BJ (cell line): Measurements from ENCODE around the gene NNAT. TPM values are rescaled to one million over a fixed set of nuclear protein-coding genes. Genes with fewer than 3 reads are reported as not detected.
"Not testable (repeated sequence)": the region's sequence is repeated elsewhere in the genome, so short reads cannot be mapped to it uniquely, and the experiment has no call there.

Experiments
- CTCF ChIA-PET: fragments of 350-600 bp; formaldehyde crosslinking; extraction: SDS; loops from one replicate; lab custom pipeline; 2021; ENCODE audit warnings: antibody characterized with exemption, inconsistent platforms; lab: Yijun Ruan, JAX
- POLR2A ChIA-PET: fragments of 300-600 bp; sonication (Branson Sonifier 250); formaldehyde crosslinking; extraction: SDS; loops from one replicate; lab custom pipeline; 2021; ENCODE audit warnings: antibody characterized with exemption; lab: Charles Lee
- DNase-seq: peaks from one replicate; pipeline ENCODE4 v3.0.0-alpha.2; 2011; ENCODE audit warnings: low read depth
- H3K27me3 ChIP-seq: 2 replicates; pipeline ENCODE4 v1.6.0; 2011; ENCODE audit warnings: low read length; ENCODE audit not compliant: control insufficient read depth, insufficient read depth
- H3K36me3 ChIP-seq: 2 replicates; pipeline ENCODE4 v1.5.1; 2011; ENCODE audit warnings: low read length; ENCODE audit not compliant: control insufficient read depth, insufficient read depth
- H3K4me3 ChIP-seq: 2 replicates; pipeline ENCODE4 v1.5.1; 2011; ENCODE audit warnings: low read depth, mild to moderate bottlenecking, control low read depth, low read length
- CTCF ChIP-seq: IDR thresholded peaks from 2 replicates; pipeline ENCODE4 v1.5.1; 2011; ENCODE audit warnings: low read depth, mild to moderate bottlenecking, control low read depth, inconsistent platforms, low read length, moderate library complexity; ENCODE audit not compliant: insufficient read depth
- polyA minus RNA-seq: library from RNA; depleted of rRNA, polyadenylated mRNA; stranded (reverse); fragments of >200 nt; gene quantifications from 2 replicates; pipeline ENCODE4 v1.2.3, GENCODE V29; 2011; rRNA and poly(A)+ RNA removed
- polyA plus RNA-seq: library from polyadenylated mRNA; depleted of rRNA; stranded (reverse); fragments of >200 nt; gene quantifications from 2 replicates; pipeline ENCODE4 v1.2.3, GENCODE V29; 2011; rRNA removed

Gene NNAT
- not detected in 2 replicates for polyA plus RNA-seq
- not detected in 2 replicates for polyA minus RNA-seq

- H3K4me3 ChIP-seq: no peak within 1 kb of the TSS
- no peaks in the 10 kb centered on the region; the same call in 1 of the 2 replicates for H3K36me3 ChIP-seq
- CTCF ChIA-PET: no interaction called here
- H3K27me3 ChIP-seq: no peaks in the 10 kb centered on the region
- TF ChIP-seq CTCF: no peak
- POLR2A ChIA-PET: no interaction called here
- DNase-seq: no peak
Observed at GRCh38 chr20:37521061-37521771, at the start of gene NNAT. Gene NNAT (plus strand): TSS chr20:37521250. CDS start chr20:37521332, 82 bp downstream.

GRCh38 chr20:37471741-37472235 lies 49.3 kb upstream of the NNAT start:
- CTCF ChIA-PET: no interaction called here
- no peak for DNase-seq
- POLR2A ChIA-PET: interaction anchor here (0.7 kb wide), 1 partner anchor 22 kb away, joined by 3 read pairs; no protein-coding TSS in a partner anchor

GRCh38 chr20:37472435-37472834 lies 48.6 kb upstream of the NNAT start:
- CTCF ChIA-PET, DNase-seq, H3K36me3 ChIP-seq, H3K4me3 ChIP-seq: not testable (repeated sequence)
- POLR2A ChIA-PET: interaction anchor here (0.7 kb wide), 1 partner anchor 22 kb away, joined by 3 read pairs; no protein-coding TSS in a partner anchor
- peaks cover 21% of the 10 kb centered on the region for H3K27me3 ChIP-seq

More at GRCh38 chr20:37471741-37472235, 49.3 kb upstream of the NNAT start:
- no peaks in the 10 kb centered on the region for H3K36me3 ChIP-seq
- no peak for TF ChIP-seq CTCF
- no peak overlapping the region for H3K4me3 ChIP-seq
- H3K27me3 ChIP-seq: peaks cover 21% of the 10 kb centered on the region

GRCh38 chr20:37473249-37474000 lies 47.6 kb upstream of the NNAT start:
- ChIA-PET CTCF (no interaction called here), POLR2A (no interaction called here)
- Histone ChIP-seq H3K36me3 (no peaks in the 10 kb centered on the region), H3K27me3 (peaks cover 25% of the 10 kb centered on the region), H3K4me3 (no peak overlapping the region)
- DNase-seq: no peak
- TF ChIP-seq CTCF: no peak

GRCh38 chr20:37474386-37474785 lies 46.7 kb upstream of the NNAT start:
- no peak for TF ChIP-seq CTCF
- ChIA-PET POLR2A (no interaction called here), CTCF (no interaction called here)
- DNase-seq: no peak
- Histone ChIP-seq H3K27me3 (peaks cover 28% of the 10 kb centered on the region), H3K4me3 (no peak overlapping the region), H3K36me3 (no peaks in the 10 kb centered on the region)
